ENCODE results near the gene POFUT1. TPM values are rescaled to one million over a fixed set of nuclear protein-coding genes. Genes with fewer than 3 reads are reported as not detected.

POFUT1 gene
- total RNA-seq = 34.6 and 39.8 TPM in 2 replicates

DNA sequence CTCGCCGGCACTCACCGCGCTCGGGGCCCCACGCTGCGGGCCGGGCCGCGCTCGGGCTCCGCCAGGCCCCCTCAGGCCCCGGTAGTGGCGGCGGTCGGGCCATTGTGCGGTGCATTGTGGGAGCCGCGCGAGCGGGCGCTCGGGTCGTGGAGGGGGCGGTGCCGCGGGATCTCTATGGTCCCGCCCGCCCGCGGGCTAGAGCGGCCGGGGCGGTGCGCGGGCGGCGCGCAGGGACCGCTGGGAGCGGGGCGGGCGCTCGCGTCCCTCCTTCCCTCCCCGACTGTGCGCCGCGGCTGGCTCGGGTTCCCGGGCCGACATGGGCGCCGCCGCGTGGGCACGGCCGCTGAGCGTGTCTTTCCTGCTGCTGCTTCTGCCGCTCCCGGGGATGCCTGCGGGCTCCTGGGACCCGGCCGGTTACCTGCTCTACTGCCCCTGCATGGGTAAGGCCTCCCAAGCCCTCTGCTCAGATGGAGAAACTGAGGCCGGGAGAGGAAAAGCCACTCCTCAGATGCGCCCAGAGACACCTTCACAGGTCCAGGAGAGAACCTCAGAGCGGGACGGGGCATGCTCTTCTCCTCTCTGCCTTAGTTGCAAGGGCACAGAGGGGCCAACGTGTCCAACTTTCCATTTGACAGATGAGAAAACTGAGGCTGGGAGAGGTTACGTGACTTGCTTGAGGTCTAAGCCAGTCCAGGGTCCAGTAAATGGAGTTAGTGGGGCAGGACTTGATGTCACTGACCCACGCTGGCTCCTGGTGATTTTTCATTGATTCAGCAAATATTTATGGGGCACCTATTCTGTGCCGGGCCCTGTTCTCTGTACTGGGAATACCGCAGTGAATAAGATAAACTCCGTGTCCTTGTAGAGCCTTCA, at the start of gene POFUT1, which contains the start of gene PLAGL2:
Gene POFUT1 (plus strand): TSS at position 255 of the 873 bp plus-strand sequence. CDS start 62 bp downstream, at position 317.
Gene PLAGL2 (minus strand): TSS at position 118 of the 873 bp plus-strand sequence. CDS start 5,565 bp downstream, outside the sequence.

DNA sequence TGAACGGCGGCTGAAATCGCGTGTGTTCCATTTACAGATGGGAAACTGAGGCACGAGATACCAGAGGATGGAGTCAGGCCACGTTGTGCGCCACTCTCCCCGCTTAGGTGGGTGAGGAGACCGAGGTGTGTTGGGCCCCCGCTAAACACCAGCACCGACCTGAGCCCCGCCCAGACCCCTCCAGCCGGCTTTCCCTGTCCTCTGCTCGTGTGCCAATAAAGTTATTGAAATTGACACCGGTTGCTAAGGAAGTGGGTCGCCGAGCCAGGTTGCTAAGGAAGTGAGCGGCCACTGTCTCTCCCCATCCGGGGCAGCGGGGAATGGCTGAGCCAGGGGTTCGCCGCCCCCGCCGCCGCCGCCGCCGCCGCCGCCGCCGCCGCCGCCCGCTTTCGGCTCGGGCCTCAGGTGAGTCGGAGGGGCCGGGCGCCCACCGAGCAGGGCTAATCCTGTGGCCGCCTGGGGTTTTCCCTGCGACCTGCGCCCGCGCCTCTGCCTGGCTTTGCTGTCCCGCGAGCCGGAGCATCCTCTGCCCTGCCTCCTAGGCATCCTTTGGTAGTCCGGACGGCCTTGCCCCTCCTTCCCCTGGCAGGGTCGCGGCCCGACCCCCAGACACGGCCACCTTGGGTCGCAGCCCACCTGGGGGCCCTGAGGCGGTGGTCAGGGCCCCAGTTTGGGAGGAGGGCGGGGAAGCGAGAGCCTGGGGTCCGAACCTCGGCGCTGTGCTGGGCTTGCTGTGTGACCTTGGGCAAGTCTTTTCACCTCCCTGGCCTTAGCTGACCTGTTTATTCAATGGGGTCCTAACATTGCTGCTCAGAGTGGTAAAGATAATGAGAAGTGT, 69.9 kb downstream of the POFUT1 start, which contains the start of gene KIF3B:
Gene KIF3B (plus strand): TSS at position 291 of the 838 bp plus-strand sequence. CDS start 32,127 bp downstream, outside the sequence.

Other genes with a start within 250 kb of the POFUT1 start
- gene XKR7, start 239.7 kb upstream of the POFUT1 start, total RNA-seq = not detected in 2 replicates
- 0.37 and 0.53 TPM in 2 replicates for gene CCM2L, start 197.4 kb upstream of the POFUT1 start, total RNA-seq
- gene HCK, start 155.6 kb upstream of the POFUT1 start, total RNA-seq = not detected in 2 replicates
- gene TM9SF4, start 98.2 kb upstream of the POFUT1 start, total RNA-seq = 24.3 TPM in 2 replicates
- 0.79 and 0.81 TPM in 2 replicates for gene PLAGL2, start 137 bp upstream of the POFUT1 start, total RNA-seq
- gene KIF3B, start 69.8 kb downstream of the POFUT1 start, total RNA-seq = 32.2 and 42.0 TPM in 2 replicates
- gene ASXL1, start 150.5 kb downstream of the POFUT1 start, total RNA-seq = 29.6 and 33.3 TPM in 2 replicates

Data from aortic smooth muscle cell (primary cell).